NB4 (cell line): ENCODE data around the gene PRX.
"Not testable (repeated sequence)": the region's sequence is repeated elsewhere in the genome, so short reads cannot be mapped to it uniquely, and the experiment has no call there.

Experiments used
- DNase-seq: peaks from one replicate; pipeline ENCODE4 v3.0.0; 2010; ENCODE audit warnings: low read depth
- H3K4me3 ChIP-seq: one replicate; pipeline ENCODE4 v1.5.1; 2011; ENCODE audit warnings: mild to moderate bottlenecking, low read depth, low read length, moderate library complexity
- MYC ChIP-seq: IDR thresholded peaks from 2 replicates; pipeline ENCODE4 v1.6.1; 2011; ENCODE audit warnings: low read depth, low read length
- POLR2A ChIP-seq: IDR thresholded peaks from 2 replicates; pipeline ENCODE4 v1.6.1; 2011; ENCODE audit warnings: mild to moderate bottlenecking; ENCODE audit not compliant: insufficient read length; ENCODE audit errors: extremely low read depth
- TF ChIP-seq, protein P1 (sequence below): IDR thresholded peaks from 2 replicates; pipeline ENCODE4 v1.6.1; 2011; ENCODE audit warnings: low read depth, low read length
- TF ChIP-seq, protein P2 (sequence below): IDR thresholded peaks from one replicate; pipeline ENCODE4 v1.5.1; 2012; ENCODE audit warnings: low read depth, low read length

The PRX gene

DNA sequence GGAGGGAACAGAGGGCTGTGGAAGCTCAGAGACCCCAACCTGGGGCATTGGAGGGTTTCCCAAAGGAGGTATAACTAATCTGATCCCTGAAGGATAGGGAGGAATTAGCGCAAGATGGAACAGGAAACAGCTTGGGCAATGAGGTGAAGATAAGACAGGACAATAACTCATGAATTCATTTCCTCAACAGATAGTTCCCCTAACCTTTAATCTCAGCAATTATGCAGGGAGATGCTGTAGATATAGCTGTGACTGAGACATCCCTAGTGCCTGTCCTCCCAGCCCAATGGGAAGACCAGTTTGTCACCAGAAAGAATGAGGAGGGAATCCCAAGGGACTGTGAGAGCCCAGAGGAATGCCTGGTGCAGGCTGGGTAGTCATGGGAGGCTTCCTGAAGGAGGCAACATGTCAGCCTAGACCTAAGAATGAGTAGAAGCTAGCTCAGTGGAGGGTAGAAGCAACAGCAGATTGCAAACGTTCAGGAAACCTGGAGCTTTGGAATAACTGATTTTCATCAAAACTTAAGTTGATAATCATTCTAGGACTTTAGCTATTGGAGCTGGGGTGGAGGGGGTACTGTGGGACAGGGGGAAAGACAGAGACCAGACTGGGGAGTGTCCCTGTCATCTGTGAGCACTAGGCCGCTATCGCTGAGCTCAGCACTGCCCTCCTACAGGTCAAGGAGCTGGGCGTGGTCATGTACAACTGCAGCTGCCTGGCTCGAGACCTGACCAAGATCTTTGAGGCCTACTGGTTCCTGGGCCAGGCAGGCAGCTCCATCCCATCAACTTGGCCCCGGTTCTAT, 42.0 kb downstream of the PRX start:
- no peak for DNase-seq
- H3K4me3 ChIP-seq: no peak overlapping the region

DNA sequence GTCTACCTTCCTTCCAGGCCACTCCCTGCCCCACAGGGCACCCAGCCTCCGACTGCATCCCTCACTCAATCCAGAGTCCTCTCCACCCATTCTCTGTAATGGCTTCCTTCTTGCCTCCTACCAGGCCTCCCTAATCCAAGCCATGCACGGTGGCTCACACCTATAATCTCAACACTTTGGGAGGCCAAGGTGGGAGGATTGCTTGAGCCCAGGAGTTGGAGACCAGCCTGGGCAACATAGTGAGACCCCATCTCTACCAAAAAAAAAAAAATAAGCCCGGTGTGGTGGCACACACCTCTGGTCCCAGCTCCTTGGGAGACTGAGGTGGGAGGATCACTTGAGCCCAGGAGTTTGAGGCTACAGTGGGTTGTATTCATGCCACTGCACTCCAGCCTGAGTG, 42.9 kb downstream of the PRX start:
- not testable (repeated sequence) for H3K4me3 ChIP-seq, DNase-seq

More for the DNA sequence above, 42.0 kb downstream of the PRX start:
- TF ChIP-seq, protein P1, sequence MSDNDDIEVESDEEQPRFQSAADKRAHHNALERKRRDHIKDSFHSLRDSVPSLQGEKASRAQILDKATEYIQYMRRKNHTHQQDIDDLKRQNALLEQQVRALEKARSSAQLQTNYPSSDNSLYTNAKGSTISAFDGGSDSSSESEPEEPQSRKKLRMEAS: no peak
- TF ChIP-seq, protein P2, sequence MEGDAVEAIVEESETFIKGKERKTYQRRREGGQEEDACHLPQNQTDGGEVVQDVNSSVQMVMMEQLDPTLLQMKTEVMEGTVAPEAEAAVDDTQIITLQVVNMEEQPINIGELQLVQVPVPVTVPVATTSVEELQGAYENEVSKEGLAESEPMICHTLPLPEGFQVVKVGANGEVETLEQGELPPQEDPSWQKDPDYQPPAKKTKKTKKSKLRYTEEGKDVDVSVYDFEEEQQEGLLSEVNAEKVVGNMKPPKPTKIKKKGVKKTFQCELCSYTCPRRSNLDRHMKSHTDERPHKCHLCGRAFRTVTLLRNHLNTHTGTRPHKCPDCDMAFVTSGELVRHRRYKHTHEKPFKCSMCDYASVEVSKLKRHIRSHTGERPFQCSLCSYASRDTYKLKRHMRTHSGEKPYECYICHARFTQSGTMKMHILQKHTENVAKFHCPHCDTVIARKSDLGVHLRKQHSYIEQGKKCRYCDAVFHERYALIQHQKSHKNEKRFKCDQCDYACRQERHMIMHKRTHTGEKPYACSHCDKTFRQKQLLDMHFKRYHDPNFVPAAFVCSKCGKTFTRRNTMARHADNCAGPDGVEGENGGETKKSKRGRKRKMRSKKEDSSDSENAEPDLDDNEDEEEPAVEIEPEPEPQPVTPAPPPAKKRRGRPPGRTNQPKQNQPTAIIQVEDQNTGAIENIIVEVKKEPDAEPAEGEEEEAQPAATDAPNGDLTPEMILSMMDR: no peak
- TF ChIP-seq POLR2A (no peak), MYC (no peak)

DNA sequence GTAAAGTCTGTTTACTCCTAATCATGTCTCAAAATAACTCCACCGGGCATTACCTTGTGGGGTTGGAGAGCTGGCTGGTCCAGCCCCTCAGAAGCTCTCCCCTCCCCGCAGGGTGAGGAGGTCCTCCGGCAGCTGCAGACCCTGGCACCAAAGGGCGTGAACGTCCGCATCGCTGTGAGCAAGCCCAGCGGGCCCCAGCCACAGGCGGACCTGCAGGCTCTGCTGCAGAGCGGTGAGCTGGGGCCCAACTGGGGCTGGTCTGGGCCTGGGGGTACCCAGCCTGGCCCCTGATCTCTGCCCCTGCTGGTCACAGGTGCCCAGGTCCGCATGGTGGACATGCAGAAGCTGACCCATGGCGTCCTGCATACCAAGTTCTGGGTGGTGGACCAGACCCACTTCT, 43.4 kb downstream of the PRX start:
- TF ChIP-seq, protein P1: no peak
- no peak for TF ChIP-seq POLR2A
- TF ChIP-seq, protein P2: no peak
- no peak for TF ChIP-seq MYC
- H3K4me3 ChIP-seq: no peak overlapping the region
- no peak for DNase-seq

DNA sequence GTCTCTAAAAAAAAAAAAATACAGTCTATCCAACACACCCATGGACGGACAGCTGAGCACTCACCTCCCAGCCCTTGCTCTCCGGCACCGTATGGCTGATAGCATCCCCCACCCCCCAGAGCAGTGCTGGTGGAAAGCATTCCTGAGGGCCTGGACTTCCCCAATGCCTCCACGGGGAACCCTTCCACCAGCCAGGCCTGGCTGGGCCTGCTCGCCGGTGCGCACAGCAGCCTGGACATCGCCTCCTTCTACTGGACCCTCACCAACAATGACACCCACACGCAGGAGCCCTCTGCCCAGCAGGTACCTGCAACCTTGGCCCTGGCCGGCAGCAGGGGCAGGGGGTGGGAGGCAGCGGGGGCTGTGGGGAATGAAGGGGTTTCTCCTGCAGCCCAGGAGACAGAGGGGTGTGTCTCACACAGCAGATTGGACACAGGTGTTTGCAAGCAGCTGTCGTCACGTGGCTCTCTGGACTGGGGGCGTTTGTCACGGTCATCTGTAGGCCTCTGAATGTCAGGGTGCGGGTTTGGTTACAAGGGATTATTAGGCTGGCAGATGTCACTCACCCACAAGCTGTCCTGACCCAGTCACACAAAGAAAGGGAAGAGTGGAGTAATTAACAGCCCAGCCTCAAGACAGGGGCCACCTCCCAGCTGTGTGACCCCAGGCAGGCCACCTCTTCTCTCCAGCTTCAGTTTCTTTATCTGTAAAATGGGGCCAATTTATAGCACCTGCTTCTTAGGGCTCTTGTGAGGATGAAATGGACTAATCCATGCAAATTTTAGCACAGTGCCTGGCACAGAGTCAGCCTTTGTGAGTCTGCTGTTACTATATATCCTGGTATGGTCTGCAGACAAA, 45.4 kb downstream of the PRX start:
- DNase-seq: no peak
- H3K4me3 ChIP-seq: no peak overlapping the region
- TF ChIP-seq, protein P1: no peak
- no peak for TF ChIP-seq MYC

DNA sequence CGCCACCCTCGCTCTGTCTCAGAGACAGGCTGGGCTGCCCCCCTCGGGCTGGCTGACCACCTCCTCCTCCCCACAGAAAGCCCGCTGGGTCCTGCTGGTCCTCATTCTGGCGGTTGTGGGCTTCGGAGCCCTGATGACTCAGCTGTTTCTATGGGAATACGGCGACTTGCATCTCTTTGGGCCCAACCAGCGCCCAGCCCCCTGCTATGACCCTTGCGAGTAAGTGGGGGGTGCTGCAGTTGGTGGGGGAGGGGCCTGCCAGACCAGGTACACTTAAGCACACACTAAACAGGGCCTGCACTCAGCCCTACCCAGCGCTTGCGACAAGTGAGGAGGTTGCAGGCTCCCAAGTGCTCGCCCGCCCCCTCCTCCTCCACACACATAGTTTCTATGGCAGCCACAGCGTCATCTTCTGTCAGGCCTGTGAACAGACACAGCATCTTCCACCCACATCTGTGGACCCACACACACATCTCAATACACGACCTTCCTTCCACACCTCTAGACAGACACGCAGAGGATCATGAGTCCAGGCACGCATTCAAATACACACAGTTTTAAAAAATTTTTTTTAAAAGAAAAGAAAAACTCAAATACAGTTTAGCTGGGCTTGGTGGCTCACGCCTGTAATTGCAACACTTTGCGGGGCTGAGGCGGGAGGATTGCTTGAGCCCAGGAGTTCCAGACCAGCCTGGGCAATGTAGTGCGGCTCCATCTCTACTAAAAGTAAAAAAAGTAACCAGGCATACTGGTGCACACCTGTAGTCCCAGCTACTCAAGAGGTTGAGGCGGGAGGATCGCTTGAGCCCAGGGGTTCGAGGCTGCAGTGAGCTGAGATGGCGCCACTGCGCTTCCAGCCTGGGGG, 46.2 kb downstream of the PRX start:
- peak; percentile 70 for DNase-seq
- TF ChIP-seq, protein P1: no peak
- no peak for TF ChIP-seq MYC
- TF ChIP-seq POLR2A: no peak
- TF ChIP-seq, protein P2: no peak
- H3K4me3 ChIP-seq: no peak overlapping the region

DNA sequence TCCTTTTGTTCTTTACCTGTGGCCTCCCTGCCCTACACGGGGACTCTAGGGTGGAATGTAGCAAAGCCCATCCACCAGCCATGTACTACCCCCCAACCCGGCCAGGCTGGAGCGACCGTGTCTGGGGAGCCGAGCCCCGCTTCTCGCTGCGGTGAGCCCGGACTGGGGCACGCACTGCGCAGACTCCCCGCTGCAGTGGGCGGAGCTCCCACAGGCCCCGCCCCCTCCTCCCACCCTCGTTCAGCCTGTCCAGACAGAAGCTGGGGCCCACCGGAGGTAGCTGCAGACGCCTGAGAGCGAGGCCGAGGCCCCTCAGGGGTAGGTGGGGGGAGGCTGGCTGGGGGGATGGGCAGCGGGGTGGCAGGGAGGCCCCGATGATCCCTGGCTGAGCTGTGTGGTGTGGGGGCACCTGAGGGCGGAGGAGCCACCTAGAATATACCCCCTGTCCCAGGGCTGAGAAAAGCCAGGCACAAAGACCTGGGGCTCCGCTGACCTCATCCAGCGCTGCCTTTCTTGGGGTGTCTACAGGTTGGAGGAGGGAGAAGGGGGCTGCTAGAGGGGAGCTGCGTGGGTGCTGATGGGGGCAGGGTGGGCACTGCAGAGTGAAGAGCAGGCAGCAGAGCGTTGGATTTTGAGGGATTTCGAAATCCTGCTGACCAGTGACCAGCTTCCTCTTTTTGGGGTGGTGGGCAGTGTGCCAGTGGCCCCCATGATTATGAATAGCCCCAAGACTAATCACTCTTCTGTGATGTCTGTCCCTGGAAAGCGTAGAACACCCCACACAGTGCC, 47.4 kb downstream of the PRX start:
- DNase-seq: peak; percentile 20

More for the DNA sequence above, 47.4 kb downstream of the PRX start:
- TF ChIP-seq POLR2A (no peak), MYC (no peak)
- TF ChIP-seq, protein P1: no peak
- TF ChIP-seq, protein P2: no peak
- H3K4me3 ChIP-seq: no peak overlapping the region
